HG02763 (cell line): ENCODE data around the gene EYS.

ENCODE experiments used
- ATAC-seq: cut with Tn5 transposase; IDR thresholded peaks from one replicate; pipeline ENCODE4 v1.9.1; 2021; ENCODE audit warnings: mild to moderate bottlenecking, moderate library complexity; ENCODE audit not compliant: unreplicated experiment

EYS gene

GRCh38 chr6:64214373-64214772 lies 1492.7 kb downstream of the EYS start:
- ATAC-seq: no peak

DNA sequence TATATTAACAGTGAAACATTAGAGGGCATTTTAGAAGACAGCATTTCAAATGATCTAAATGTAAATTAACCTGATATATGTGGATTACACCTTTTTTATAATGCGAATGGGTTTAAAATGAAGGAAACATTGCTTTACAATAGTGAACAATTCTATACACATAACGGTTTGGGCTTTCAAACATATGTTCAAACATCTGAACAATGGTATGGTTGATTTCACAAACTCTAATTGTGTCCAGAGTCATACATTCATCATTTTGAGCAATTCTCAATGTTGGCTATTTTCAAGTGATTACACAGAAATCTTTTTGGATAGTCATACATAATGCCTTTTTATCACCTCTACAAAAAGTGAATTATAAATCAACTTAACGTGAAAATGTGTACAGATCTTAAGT lies 1493.3 kb downstream of the EYS start:
- ATAC-seq: no peak

GRCh38 chr6:64197246-64197645 lies 1509.8 kb downstream of the EYS start:
- no peak for ATAC-seq

DNA sequence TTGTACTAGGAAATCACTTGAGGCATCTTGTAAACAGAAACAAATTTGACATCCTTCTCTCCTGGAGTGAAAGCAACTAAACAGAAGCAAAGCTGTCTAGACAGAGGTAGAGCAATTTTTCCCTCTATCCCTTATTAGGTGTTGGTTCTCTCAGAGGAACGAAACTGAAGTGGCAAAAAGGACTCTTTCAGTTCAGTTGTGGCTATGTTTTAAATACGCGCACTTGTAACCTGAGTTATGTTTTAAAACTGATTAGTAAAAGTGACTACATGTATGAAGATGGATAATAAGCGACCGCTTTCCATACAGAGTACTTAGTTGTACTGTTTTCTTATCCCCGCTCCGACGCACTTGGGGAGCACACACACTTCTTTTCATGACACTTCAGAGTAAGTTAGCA lies 1520.4 kb downstream of the EYS start:
- ATAC-seq: no peak

DNA sequence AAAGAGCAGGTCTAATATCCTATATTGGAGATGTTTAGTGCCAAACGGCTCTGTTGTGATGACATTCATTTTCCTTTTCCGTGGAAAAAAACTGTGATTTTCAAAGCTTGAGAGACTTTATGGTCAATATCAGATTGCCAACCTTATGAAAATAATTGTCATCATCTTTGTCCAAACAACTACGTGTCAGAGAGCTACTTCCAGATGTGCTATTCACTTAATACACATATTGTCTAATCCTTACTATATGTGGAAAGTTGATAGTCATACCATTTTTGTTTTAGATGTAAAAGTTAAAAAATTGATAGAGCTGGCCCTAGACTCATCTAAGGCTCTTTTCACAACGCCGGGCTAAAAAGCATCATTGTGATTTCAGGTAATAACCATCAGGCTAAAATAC lies 1521.4 kb downstream of the EYS start:
- no peak for ATAC-seq

- ATAC-seq: no peak
Measured at GRCh38 chr6:64175296-64175695, 1531.7 kb downstream of the EYS start.

- no peak for ATAC-seq
Measured at GRCh38 chr6:64170316-64170715, 1536.7 kb downstream of the EYS start.

- ATAC-seq: no peak
Measured at GRCh38 chr6:64160486-64160885, 1546.5 kb downstream of the EYS start.

GRCh38 chr6:64155063-64155462 lies 1552.0 kb downstream of the EYS start:
- ATAC-seq: no peak

DNA sequence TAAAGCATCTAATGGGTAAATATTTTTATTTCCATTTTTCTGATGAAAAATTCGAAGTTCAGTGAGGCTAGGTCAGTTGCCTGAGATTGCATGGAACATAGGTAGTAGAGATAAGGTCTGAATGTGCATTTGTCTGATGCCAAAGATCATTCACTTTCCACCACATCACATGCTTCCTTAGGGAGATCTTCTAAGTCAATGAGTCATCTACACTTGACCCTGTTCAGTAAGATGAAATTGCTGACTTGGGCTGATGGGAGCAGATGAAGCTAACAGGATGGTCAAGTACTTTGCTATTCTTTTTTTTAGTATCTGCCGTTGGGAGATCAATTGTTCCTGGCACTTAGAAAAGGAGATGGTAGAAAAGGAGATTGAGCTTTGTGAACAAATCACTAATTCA lies 1560.2 kb downstream of the EYS start:
- ATAC-seq: no peak

- no peak for ATAC-seq
Measured at GRCh38 chr6:64146094-64146493, 1560.9 kb downstream of the EYS start.

DNA sequence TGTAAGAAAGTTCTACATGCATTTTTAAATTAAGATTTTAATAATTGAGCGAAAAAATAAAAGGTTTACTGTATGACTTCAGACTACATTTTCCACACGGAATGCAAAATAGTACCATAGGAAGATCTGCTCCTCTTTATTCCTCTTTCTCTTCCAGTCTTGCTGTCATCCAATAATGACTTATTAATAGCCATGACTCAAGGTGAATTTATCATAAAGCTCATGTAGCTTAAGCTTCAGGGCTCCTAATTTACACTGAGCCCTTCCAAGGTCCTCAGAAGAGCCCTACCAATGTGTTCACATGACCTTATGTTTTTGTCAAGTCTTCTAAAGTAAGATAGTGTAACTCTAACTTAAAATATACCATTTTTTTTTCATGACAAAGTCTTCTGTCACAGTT lies 1561.4 kb downstream of the EYS start:
- ATAC-seq: no peak

- no peak for ATAC-seq
Measured at GRCh38 chr6:64143101-64143500, 1563.9 kb downstream of the EYS start.

GRCh38 chr6:64141680-64142079 lies 1565.3 kb downstream of the EYS start:
- ATAC-seq: no peak

DNA sequence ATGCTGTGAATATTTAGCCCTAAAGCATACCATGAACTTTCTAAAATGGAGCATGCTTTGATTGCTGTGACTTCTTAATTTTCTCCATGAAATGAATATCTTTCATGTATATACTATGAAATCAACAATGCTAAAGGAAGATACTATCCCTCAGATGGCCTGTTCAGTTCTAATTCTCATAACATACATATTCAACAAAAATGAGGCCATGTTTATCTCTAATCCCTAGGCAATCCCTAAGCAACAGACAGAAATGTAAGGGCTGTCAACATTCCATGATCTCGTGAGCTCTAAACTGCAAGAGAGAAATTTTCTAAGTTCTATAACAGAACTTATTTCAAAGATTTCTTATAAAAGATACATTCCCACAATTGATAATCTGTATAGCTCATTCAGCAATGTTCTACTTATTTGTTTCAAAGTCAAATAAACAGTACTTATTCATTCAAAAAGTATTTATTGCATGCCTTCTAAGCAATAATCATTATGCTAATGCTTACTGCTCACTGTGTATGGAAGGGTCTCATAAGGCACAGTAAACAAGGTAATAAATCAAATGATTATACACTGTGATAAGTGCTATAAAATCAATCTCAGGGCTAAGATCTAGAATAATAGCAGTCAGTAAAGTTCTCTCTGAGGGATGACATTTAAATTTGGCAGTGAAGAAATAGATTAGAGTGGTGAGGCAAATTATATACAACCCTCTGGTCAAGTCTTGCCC lies 1578.6 kb downstream of the EYS start:
- no peak for ATAC-seq

- ATAC-seq: no peak
Measured at GRCh38 chr6:64123761-64124633, 1583.0 kb downstream of the EYS start.

GRCh38 chr6:64122712-64123375 lies 1584.2 kb downstream of the EYS start:
- no peak for ATAC-seq

- ATAC-seq: no peak
Measured at GRCh38 chr6:64121011-64121565, 1585.9 kb downstream of the EYS start.

GRCh38 chr6:64113704-64114103 lies 1593.3 kb downstream of the EYS start:
- no peak for ATAC-seq

- ATAC-seq: no peak
Measured at GRCh38 chr6:64104051-64104450, 1603.0 kb downstream of the EYS start.

GRCh38 chr6:64103480-64103879 lies 1603.5 kb downstream of the EYS start:
- no peak for ATAC-seq
